HEK293 (cell line): Measurements from ENCODE around the gene RPL36.

Experiments
- CTCF ChIP-seq: fragments of 450-650 bp; formaldehyde crosslinking; IDR thresholded peaks from 2 replicates; pipeline ENCODE4 v1.5.1; 2016; ENCODE audit warnings: missing biosample characterization, missing genetic modification characterization
- IKZF3 ChIP-seq: fragments of 450-650 bp; IDR thresholded peaks from 2 replicates; pipeline ENCODE4 v1.5.0; 2018; ENCODE audit warnings: missing biosample characterization, mild to moderate bottlenecking, missing genetic modification characterization, moderate library complexity
- KLF1 ChIP-seq: fragments of 450-650 bp; formaldehyde crosslinking; IDR thresholded peaks from 2 replicates; pipeline ENCODE4 v1.5.1; 2016; ENCODE audit warnings: missing biosample characterization, missing genetic modification characterization
- KLF10 ChIP-seq: fragments of 450-650 bp; IDR thresholded peaks from 2 replicates; pipeline ENCODE4 v1.5.1; 2018; ENCODE audit warnings: missing biosample characterization, mild to moderate bottlenecking, missing genetic modification characterization
- KLF8 ChIP-seq: fragments of 450-650 bp; formaldehyde crosslinking; IDR thresholded peaks from 2 replicates; pipeline ENCODE4 v1.5.1; 2016; ENCODE audit warnings: missing biosample characterization, missing genetic modification characterization
- KLF9 ChIP-seq: fragments of 450-650 bp; formaldehyde crosslinking; IDR thresholded peaks from 2 replicates; pipeline ENCODE4 v1.5.1; 2016; ENCODE audit warnings: missing biosample characterization, missing genetic modification characterization, low read depth
- MZF1 ChIP-seq: fragments of 450-650 bp; formaldehyde crosslinking; IDR thresholded peaks from 2 replicates; pipeline ENCODE4 v1.5.1; 2017; ENCODE audit warnings: missing biosample characterization, missing genetic modification characterization, borderline replicate concordance
- SP7 ChIP-seq: fragments of 450-650 bp; formaldehyde crosslinking; IDR thresholded peaks from 2 replicates; pipeline ENCODE4 v1.5.1; 2016; ENCODE audit warnings: missing biosample characterization, missing genetic modification characterization
- ZBTB11 ChIP-seq: fragments of 450-650 bp; formaldehyde crosslinking; conservative IDR thresholded peaks from 2 replicates; pipeline ENCODE4 v1.5.1; 2016; ENCODE audit warnings: low read depth, missing biosample characterization, missing genetic modification characterization
- ZBTB17 ChIP-seq: fragments of 450-650 bp; formaldehyde crosslinking; IDR thresholded peaks from 2 replicates; pipeline ENCODE4 v1.5.1; 2016; ENCODE audit warnings: missing biosample characterization, missing genetic modification characterization
- ZBTB6 ChIP-seq: fragments of 450-650 bp; formaldehyde crosslinking; IDR thresholded peaks from 2 replicates; pipeline ENCODE4 v1.5.1; 2017; ENCODE audit warnings: missing biosample characterization, missing genetic modification characterization
- ZFHX2 ChIP-seq: fragments of 450-650 bp; formaldehyde crosslinking; conservative IDR thresholded peaks from 2 replicates; pipeline ENCODE4 v1.5.1; 2016; ENCODE audit warnings: missing biosample characterization, missing genetic modification characterization
- ZNF140 ChIP-seq: fragments of 450-650 bp; formaldehyde crosslinking; IDR thresholded peaks from 2 replicates; pipeline ENCODE4 v1.5.1; 2016; ENCODE audit warnings: missing biosample characterization, missing genetic modification characterization
- ZNF223 ChIP-seq: fragments of 450-650 bp; formaldehyde crosslinking; IDR thresholded peaks from 2 replicates; pipeline ENCODE4 v1.5.1; 2016; ENCODE audit warnings: missing biosample characterization, missing genetic modification characterization
- ZNF23 ChIP-seq: fragments of 450-650 bp; formaldehyde crosslinking; IDR thresholded peaks from 2 replicates; pipeline ENCODE4 v1.5.1; 2016; ENCODE audit warnings: missing biosample characterization, missing genetic modification characterization, borderline replicate concordance
- ZNF239 ChIP-seq: fragments of 450-650 bp; formaldehyde crosslinking; IDR thresholded peaks from 2 replicates; pipeline ENCODE4 v1.5.1; 2016; ENCODE audit warnings: missing biosample characterization, missing genetic modification characterization
- ZNF311 ChIP-seq: fragments of 450-650 bp; formaldehyde crosslinking; IDR thresholded peaks from 2 replicates; pipeline ENCODE4 v1.5.1; 2017; ENCODE audit warnings: missing biosample characterization, missing genetic modification characterization, borderline replicate concordance
- ZNF366 ChIP-seq: fragments of 450-650 bp; formaldehyde crosslinking; conservative IDR thresholded peaks from 2 replicates; pipeline ENCODE4 v1.5.1; 2016; ENCODE audit warnings: missing biosample characterization, missing genetic modification characterization
- ZNF394 ChIP-seq: fragments of 450-650 bp; formaldehyde crosslinking; IDR thresholded peaks from 2 replicates; pipeline ENCODE4 v1.5.1; 2016; ENCODE audit warnings: missing biosample characterization, missing genetic modification characterization, mild to moderate bottlenecking, moderate library complexity, borderline replicate concordance
- ZNF404 ChIP-seq: fragments of 450-650 bp; formaldehyde crosslinking; IDR thresholded peaks from 2 replicates; pipeline ENCODE4 v1.5.1; 2017; ENCODE audit warnings: missing biosample characterization, missing genetic modification characterization
- ZNF473 ChIP-seq: fragments of 450-650 bp; formaldehyde crosslinking; IDR thresholded peaks from 2 replicates; pipeline ENCODE4 v1.5.1; 2017; ENCODE audit warnings: missing biosample characterization, missing genetic modification characterization
- ZNF529 ChIP-seq: fragments of 450-650 bp; formaldehyde crosslinking; IDR thresholded peaks from 2 replicates; pipeline ENCODE4 v1.5.1; 2017; ENCODE audit warnings: missing genetic modification characterization, missing biosample characterization; ENCODE audit not compliant: insufficient replicate concordance
- ZNF560 ChIP-seq: fragments of 450-650 bp; formaldehyde crosslinking; IDR thresholded peaks from 2 replicates; pipeline ENCODE4 v1.5.1; 2017; ENCODE audit warnings: missing biosample characterization, missing genetic modification characterization, borderline replicate concordance
- ZNF585B ChIP-seq: fragments of 450-650 bp; formaldehyde crosslinking; IDR thresholded peaks from 2 replicates; pipeline ENCODE4 v1.5.1; 2016; ENCODE audit warnings: missing biosample characterization, missing genetic modification characterization
- ZNF677 ChIP-seq: fragments of 450-650 bp; IDR thresholded peaks from 2 replicates; pipeline ENCODE4 v1.5.0; 2018; ENCODE audit warnings: missing biosample characterization, mild to moderate bottlenecking, missing genetic modification characterization, moderate library complexity
- ZNF704 ChIP-seq: fragments of 450-650 bp; formaldehyde crosslinking; IDR thresholded peaks from 2 replicates; pipeline ENCODE4 v1.5.1; 2016; ENCODE audit warnings: missing biosample characterization, missing genetic modification characterization
- ZNF707 ChIP-seq: fragments of 450-650 bp; formaldehyde crosslinking; IDR thresholded peaks from 2 replicates; pipeline ENCODE4 v1.5.1; 2016; ENCODE audit warnings: missing biosample characterization, missing genetic modification characterization
- ZNF747 ChIP-seq: fragments of 450-650 bp; formaldehyde crosslinking; IDR thresholded peaks from 2 replicates; pipeline ENCODE4 v1.5.1; 2016; ENCODE audit warnings: missing biosample characterization, missing genetic modification characterization
- ZSCAN23 ChIP-seq: fragments of 450-650 bp; formaldehyde crosslinking; IDR thresholded peaks from 2 replicates; pipeline ENCODE4 v1.5.1; 2016; ENCODE audit warnings: missing biosample characterization, missing genetic modification characterization

The RPL36 gene

GRCh38 chr19:5696196-5697021, 6.3 kb downstream of the RPL36 start (continued):
- TF ChIP-seq KLF10 (tag by site-specific recombination) (no peak), ZNF140 (tag by site-specific recombination) (no peak), MZF1 (tag by site-specific recombination) (no peak), ZSCAN23 (tag by site-specific recombination) (no peak), KLF1 (peak; percentile 44; the same call in 1 of the 2 replicates), ZNF23 (tag by site-specific recombination) (no peak), ZNF239 (tag by site-specific recombination) (no peak), ZNF585B (tag by site-specific recombination) (no peak), ZNF223 (tag by site-specific recombination) (no peak), ZNF311 (tag by site-specific recombination) (no peak), ZNF747 (no peak), KLF9 (tag by site-specific recombination) (peak; percentile 60), KLF8 (no peak; the same call in 1 of the 2 replicates), ZNF366 (tag by site-specific recombination) (no peak), ZBTB17 (tag by site-specific recombination) (no peak), ZBTB6 (peak; percentile 60), ZNF704 (tag by site-specific recombination) (no peak), ZNF529 (tag by site-specific recombination) (no peak), ZNF394 (no peak), ZNF473 (tag by site-specific recombination) (no peak), ZNF677 (tag by site-specific recombination) (no peak), ZNF404 (no peak), IKZF3 (peak; percentile 12; the same call in 1 of the 2 replicates), ZNF560 (tag by site-specific recombination) (no peak), ZNF707 (tag by site-specific recombination) (no peak), CTCF (tag by site-specific recombination) (no peak), ZBTB11 (tag by site-specific recombination) (no peak), ZFHX2 (no peak; the same call in 1 of the 2 replicates), SP7 (tag by site-specific recombination) (no peak)
